ENCODE data around the gene EPAS1. TPM values are rescaled to one million over a fixed set of nuclear protein-coding genes. Genes with fewer than 3 reads are reported as not detected.

EPAS1 gene
- polyA plus RNA-seq, 4 donors = 49.1 to 64.0 (median 50.3) TPM

GRCh38 chr2:46358713-46359112 is 61.5 kb downstream of the EPAS1 start:
- no peak for DNase-seq (ENCODE audit: low read depth in 4 of 4, low spot score in 3 of 4)

- no peak for DNase-seq (ENCODE audit: low read depth in 4 of 4, low spot score in 3 of 4)
These were observed 63.1 kb downstream of the EPAS1 start for GRCh38 chr2:46360303-46360702.

GRCh38 chr2:46361920-46362666 is 64.9 kb downstream of the EPAS1 start:
- DNase-seq (ENCODE audit: low read depth in 4 of 4, low spot score in 3 of 4) = no peak

GRCh38 chr2:46362667-46363012 is 65.4 kb downstream of the EPAS1 start:
- DNase-seq (ENCODE audit: low read depth in 4 of 4, low spot score in 3 of 4) = no peak

- no peak for DNase-seq (ENCODE audit: low read depth in 4 of 4, low spot score in 3 of 4)
These were observed 66.4 kb downstream of the EPAS1 start for GRCh38 chr2:46363535-46364170.

GRCh38 chr2:46364797-46365457 is 67.7 kb downstream of the EPAS1 start:
- DNase-seq (ENCODE audit: low read depth in 4 of 4, low spot score in 3 of 4) = no peak

- DNase-seq (ENCODE audit: low read depth in 4 of 4, low spot score in 3 of 4) = no peak
These were observed 68.9 kb downstream of the EPAS1 start for GRCh38 chr2:46365913-46366667.

GRCh38 chr2:46366668-46367052 is 69.5 kb downstream of the EPAS1 start:
- no peak for DNase-seq (ENCODE audit: low read depth in 4 of 4, low spot score in 3 of 4)

GRCh38 chr2:46367286-46367685 is 70.1 kb downstream of the EPAS1 start:
- DNase-seq (ENCODE audit: low read depth in 4 of 4, low spot score in 3 of 4) = no peak

GRCh38 chr2:46368401-46368800 is 71.2 kb downstream of the EPAS1 start:
- DNase-seq (ENCODE audit: low read depth in 4 of 4, low spot score in 3 of 4) = no peak

- DNase-seq (ENCODE audit: low read depth in 4 of 4, low spot score in 3 of 4) = no peak
These were observed 72.6 kb downstream of the EPAS1 start for GRCh38 chr2:46369783-46370182.

GRCh38 chr2:46371854-46372253 is 74.6 kb downstream of the EPAS1 start:
- DNase-seq (ENCODE audit: low read depth in 4 of 4, low spot score in 3 of 4) = no peak

- no peak for DNase-seq (ENCODE audit: low read depth in 4 of 4, low spot score in 3 of 4)
These were observed 75.3 kb downstream of the EPAS1 start for GRCh38 chr2:46372475-46372874.

GRCh38 chr2:46373238-46373637 is 76.0 kb downstream of the EPAS1 start:
- no peak for DNase-seq (ENCODE audit: low read depth in 4 of 4, low spot score in 3 of 4)

GRCh38 chr2:46375566-46376125 is 78.4 kb downstream of the EPAS1 start:
- DNase-seq (ENCODE audit: low read depth in 4 of 4, low spot score in 3 of 4) = no peak

- no peak for DNase-seq (ENCODE audit: low read depth in 4 of 4, low spot score in 3 of 4)
These were observed 79.4 kb downstream of the EPAS1 start for GRCh38 chr2:46376586-46376985.

GRCh38 chr2:46377101-46377581 is 79.9 kb downstream of the EPAS1 start:
- DNase-seq (ENCODE audit: low read depth in 4 of 4, low spot score in 3 of 4) = no peak

- no peak for DNase-seq (ENCODE audit: low read depth in 4 of 4, low spot score in 3 of 4)
These were observed 80.7 kb downstream of the EPAS1 start for GRCh38 chr2:46377666-46378560.

- DNase-seq (ENCODE audit: low read depth in 4 of 4, low spot score in 3 of 4) = no peak
These were observed 81.4 kb downstream of the EPAS1 start for GRCh38 chr2:46378616-46379015.

Measured in right renal pelvis (tissue), 4 donors.